Eye (tissue), 1 donor: ENCODE data around the gene SPATA16.
"Not testable (repeated sequence)": the region's sequence is repeated elsewhere in the genome, so short reads cannot be mapped to it uniquely, and the experiment has no call there.

ENCODE experiments used
- DNase-seq: peaks from one replicate; pipeline ENCODE4 v3.0.0-alpha.2; 2015

SPATA16 gene

GRCh38 chr3:172869784-172870518 is 271.1 kb downstream of the SPATA16 start:
- no peak for DNase-seq

- DNase-seq: no peak
Measured at GRCh38 chr3:172869368-172869771, 271.7 kb downstream of the SPATA16 start.

- DNase-seq: no peak
Measured at GRCh38 chr3:172868582-172869200, 272.3 kb downstream of the SPATA16 start.

- DNase-seq: not testable (repeated sequence)
Measured at GRCh38 chr3:172866726-172867350, 274.2 kb downstream of the SPATA16 start.

GRCh38 chr3:172859041-172859440 is 282.0 kb downstream of the SPATA16 start:
- no peak for DNase-seq

GRCh38 chr3:172856795-172857742 is 284.0 kb downstream of the SPATA16 start:
- DNase-seq: no peak

GRCh38 chr3:172855037-172855436 is 286.0 kb downstream of the SPATA16 start:
- DNase-seq: no peak

GRCh38 chr3:172853921-172854666 is 286.9 kb downstream of the SPATA16 start:
- DNase-seq: no peak

- DNase-seq: no peak
Measured at GRCh38 chr3:172853005-172853404, 288.0 kb downstream of the SPATA16 start.

GRCh38 chr3:172848910-172849309 is 292.1 kb downstream of the SPATA16 start:
- DNase-seq: no peak

GRCh38 chr3:172847292-172847691 is 293.7 kb downstream of the SPATA16 start:
- DNase-seq: no peak

GRCh38 chr3:172846706-172847105 is 294.3 kb downstream of the SPATA16 start:
- DNase-seq: peak; percentile 62

- DNase-seq: peak; percentile 51
Measured at GRCh38 chr3:172846103-172846561, 294.9 kb downstream of the SPATA16 start.

GRCh38 chr3:172844428-172844827 is 296.6 kb downstream of the SPATA16 start:
- DNase-seq: peak; percentile 67

- no peak for DNase-seq
Measured at GRCh38 chr3:172840913-172841312, 300.1 kb downstream of the SPATA16 start.

GRCh38 chr3:172840463-172840862 is 300.6 kb downstream of the SPATA16 start:
- no peak for DNase-seq

- DNase-seq: no peak
Measured at GRCh38 chr3:172839679-172840078, 301.4 kb downstream of the SPATA16 start.
